Glomerular endothelial cell (primary cell): ENCODE data around the gene WSB1. TPM values are rescaled to one million over a fixed set of nuclear protein-coding genes. Genes with fewer than 3 reads are reported as not detected.
"Not testable (repeated sequence)": the region's sequence is repeated elsewhere in the genome, so short reads cannot be mapped to it uniquely, and the experiment has no call there.

ENCODE experiments used
- DNase-seq: peaks from one replicate; pipeline ENCODE4 v3.0.0-alpha.2; 2011; ENCODE audit warnings: low read depth, low spot score; ENCODE audit errors: extremely low read depth
- total RNA-seq: library from RNA; depleted of rRNA; stranded (reverse); fragments of >200 nt; gene quantifications from 2 replicates; pipeline ENCODE4 v1.2.3, GENCODE V29; 2015

The WSB1 gene
- total RNA-seq, 1 donor from 2014 or later = 235 TPM

DNA sequence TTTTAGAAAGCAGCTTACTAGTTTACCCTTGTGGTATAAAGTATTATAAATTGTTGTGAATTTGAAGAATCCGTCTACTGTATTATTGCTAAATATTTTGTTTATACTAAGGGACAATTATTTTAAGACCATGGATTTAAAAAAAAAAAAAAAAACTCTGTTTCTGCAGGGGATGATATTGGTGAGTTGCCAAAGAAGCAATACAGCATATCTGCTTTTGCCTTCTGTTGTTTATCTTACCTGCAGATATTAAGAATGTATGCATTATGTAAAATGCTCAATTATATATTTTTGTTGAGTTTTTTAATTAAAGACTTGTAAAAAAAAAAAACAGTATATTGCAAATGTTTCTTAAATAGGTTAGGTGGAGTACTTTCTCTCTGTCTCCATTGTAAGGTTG, 19.4 kb downstream of the WSB1 start:
- no peak for DNase-seq

DNA sequence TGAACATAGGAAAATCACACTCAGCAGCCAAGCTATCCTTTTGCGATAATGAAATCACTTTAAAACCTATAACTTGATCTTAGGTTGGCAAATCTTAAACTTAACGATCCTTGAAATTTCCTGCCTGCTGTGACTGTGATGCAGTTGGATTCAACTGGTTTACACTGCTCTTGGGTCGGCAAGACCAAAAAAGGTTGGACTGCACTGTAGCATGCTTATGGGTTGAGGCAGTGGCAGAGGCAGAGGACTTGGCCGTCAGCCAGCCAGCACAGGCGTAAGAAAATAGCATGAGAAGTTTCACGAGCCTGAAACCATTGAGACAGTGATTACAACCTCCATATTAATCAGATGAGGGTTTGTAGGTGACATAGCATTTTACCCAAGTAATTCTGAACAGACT, 21.4 kb downstream of the WSB1 start:
- DNase-seq = no peak

DNA sequence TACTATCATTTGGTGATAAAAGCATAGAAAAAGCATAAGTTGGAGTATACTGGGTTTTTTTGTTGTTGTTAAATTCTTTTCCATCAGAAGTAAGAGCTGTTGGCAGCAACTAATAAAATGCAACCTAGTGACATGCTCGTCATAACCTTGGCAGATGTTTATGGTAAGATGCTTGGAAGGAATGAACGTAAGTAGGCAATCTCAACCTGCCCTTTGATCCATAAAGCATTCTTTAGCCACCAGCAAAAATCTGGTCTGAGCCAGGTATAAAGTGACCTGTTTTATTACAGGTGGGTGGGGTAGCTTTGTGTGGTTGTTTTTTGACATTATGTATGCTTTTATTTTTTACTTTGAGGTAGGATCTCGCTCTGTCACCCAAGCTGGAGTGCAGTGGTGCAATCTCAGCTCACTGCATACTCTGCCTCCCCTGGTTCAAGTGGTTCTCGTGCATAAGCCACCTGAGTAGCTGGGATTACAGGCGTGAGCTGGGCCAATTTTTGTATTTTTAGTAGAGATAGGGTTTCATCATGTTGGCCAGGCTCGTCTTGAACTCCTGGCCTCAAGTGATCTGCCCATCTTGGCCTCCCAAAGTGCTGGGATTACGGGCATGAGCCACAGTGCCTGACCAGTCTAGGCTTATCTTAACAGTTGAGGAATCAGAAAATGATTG, 22.0 kb downstream of the WSB1 start:
- DNase-seq = no peak

DNA sequence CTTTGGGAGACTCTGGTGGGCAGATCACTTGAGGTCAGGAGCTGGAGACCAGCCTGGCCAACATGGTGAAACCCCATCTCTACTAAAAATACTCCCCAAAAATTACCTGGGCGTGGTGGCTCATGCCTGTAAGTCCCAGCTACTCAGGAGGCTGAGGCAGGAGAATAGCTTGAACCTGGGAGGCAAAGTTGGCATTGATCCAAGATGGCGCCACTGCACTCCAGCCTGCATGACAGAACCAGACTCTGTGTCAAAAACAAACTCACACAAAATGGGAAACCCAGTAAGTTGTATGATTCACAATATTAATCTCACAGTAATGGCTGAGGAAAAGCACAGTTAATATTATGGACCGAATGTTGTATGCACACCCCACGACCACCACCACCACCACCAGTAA, 24.3 kb downstream of the WSB1 start:
- DNase-seq = no peak

DNA sequence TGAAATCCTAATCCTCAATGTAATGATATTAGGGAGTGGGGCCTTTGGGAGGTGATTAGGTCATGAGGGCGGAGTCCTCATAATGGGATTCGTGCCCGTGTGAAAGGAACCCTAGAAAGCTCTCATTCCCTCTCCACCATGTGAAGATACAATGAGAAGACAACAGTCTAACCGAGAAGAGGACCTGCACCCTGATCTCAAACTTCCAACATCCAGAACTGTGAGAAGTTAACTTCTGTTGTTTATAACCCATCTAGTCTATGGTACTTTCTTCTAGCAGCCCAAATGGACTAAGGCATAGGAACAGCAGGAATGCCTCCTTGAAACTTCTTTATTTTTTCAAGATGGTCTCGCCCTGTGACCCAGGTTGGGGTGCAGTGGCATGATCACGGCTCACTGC, 24.7 kb downstream of the WSB1 start:
- no peak for DNase-seq

DNA sequence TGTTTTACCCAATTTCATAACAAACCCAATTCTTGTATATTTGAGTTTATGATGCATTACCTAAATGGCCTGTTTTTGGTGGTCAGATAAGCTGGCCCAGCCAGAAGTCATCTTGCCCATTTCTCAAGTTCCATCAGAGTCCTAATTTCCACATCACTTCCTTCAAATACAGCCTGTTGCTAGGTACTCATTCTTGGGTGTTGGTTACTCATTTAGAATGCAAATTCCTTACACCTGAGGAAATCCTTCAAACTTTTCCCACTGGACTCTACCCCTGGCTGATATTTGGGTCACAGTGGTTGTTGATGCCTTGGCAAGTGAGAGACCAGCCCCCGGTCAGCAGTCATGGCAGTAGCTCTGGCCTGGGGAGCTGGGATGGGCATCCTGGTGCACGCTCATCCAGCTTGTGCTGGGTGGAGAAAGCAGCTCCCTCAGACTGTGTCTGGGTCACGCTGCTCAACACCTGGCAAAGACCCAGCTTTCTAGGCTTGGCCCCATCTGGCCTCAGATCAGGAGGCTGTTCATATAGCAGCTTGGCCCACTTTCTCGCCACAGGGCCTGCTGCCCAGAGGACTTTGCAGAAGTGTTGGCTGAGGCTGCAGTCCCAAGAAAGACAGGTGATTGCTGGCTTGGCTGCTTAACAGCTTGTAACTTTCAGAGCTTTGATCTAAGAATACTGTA, 25.8 kb downstream of the WSB1 start:
- no peak for DNase-seq

DNA sequence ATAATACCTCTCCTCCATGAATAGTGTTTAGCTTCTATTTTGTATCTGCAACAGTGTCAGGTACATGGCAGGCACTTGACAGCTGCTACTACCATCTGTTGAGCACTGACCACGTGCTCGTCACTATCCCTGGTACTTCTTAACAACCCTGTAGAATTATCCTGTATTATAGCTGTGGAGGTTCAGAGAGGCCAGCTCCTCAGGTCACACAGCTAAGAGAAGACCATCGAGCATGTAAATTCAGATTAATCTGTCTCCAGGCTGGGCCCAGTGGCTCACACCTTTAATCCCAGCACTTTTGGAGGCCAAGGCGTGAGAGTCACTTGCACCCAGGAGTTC, 26.3 kb downstream of the WSB1 start:
- no peak for DNase-seq

DNA sequence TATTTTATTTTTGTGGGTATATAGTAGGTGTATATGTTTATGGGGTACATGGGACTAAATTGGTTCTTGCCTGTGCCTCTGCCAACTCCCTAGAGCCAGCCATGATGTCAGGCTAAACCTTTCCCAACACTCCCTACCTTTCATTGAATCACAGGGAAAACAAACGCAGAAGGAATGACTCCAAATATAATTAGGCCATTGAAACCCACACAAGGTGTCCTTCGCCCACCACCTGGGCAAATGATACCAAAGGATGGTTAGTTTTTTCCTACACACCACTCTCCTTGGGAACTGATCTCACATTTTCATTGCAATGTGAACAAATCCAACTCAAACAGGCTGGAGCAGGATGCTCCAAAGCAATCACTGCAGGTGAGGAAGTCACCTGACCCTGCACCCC, 27.5 kb downstream of the WSB1 start:
- DNase-seq = no peak

DNA sequence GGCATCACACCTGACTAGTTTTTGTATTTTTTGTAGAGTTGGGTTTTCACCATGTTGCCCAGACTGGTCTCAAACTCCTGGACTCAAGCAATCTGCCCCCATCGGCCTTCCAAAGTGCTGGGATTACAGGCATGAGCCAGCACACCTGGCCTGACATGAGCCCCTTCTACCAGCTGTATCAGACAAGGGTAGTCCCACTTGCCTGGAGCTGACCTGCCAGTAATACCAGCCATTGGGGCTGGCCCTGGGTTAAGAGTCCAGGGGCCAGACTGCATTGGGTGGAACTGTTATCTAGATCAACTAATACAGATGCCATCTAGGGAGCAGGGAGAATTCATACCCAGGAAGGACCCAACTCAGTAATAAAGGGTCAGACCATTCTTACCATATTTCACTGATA, 28.1 kb downstream of the WSB1 start:
- no peak for DNase-seq

DNA sequence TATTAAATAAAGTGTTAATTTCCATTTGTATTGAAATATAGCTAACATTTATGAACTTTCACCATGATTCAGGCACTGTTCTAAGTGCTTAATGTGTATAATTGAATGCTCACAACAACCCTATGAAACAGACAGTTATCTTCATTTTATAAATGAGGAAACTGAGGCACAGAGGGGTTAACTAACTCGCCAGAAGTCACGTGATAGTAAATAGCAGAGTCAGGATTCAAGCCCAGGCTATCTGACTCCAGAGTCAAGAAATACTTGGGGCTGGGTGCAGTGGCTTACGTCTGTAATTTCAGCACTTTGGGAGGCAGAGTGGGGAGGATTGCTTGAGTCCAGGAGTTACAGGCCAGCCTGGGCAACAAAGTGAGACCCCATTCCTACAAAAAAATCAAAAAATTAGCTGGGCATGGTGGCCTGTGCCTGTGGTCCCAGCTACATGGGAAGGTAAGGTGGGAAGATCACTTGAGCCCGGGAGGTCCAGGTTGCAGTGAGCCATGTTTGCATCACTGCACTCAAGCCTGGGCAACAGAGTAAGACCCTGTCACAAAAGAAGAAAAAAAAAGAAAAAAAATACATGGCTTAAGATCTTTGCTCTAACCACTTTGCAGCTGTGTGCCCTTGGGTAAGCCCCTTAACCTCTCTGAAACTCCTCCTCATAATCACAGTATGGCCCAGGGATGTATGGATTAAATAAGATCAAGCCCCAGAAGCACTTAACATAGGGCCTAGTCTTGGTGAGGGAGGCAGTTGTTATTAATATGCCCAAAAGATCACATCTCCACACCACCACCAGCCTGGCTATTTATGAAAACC, 29.0 kb downstream of the WSB1 start:
- no peak for DNase-seq

DNA sequence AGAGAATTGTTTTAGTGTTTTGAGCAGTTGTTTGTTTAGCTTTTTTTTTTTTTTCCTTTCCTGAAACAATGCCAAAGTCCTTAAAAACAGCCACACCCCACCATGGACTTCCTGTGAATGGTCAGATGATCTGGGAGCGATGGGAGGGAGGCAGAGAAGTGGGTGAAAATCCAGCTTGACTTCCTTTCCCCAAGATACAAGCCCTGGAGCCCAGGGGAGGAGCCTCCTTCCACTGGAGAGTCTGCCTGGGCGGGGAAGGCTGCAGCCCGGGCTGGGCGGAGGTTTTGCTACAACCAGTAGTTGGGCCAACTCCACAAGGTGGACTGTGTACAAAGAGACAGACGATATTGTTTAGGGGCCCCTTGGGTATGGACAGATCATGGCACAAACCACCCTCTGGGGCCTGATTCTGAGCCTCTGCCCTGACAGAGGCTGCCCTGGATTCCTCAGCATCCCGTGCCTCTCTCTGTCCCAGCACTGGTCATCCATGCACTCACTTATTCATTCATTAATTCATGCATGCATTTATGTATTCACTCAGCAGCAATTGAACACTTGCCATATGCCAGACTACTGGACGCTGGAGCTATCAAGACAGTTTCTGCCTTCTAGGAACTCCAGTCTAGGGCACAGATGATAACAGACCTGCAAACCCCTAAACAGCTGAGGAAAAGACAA, 29.8 kb downstream of the WSB1 start:
- no peak for DNase-seq

DNA sequence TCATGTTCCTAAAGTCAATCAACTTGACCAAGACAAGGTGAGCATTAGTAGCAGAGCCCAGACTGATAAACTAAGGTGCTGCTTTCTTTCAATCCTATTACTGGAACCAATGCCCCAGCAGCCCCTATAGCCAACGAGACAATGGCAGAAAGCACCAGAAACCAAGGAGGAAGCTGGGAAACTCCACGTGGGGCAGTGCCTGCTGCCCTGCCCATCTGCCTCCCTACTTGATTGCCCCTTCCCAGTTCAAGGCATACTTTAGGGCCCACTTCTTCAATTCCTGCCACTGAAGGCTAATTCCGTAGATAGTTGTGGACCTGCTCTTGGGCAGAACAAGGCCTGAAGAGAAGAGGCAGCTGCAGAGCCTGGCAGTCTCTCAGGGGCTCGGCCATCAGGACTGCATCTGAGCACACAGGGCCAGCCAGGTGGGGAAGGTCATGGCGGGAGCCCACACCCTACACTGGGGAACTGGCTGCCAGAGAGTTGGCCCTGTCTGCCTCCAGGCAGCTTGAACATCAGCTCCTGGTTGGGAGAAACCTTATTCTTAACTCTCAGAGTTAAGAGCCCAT, 30.9 kb downstream of the WSB1 start:
- DNase-seq = no peak

DNA sequence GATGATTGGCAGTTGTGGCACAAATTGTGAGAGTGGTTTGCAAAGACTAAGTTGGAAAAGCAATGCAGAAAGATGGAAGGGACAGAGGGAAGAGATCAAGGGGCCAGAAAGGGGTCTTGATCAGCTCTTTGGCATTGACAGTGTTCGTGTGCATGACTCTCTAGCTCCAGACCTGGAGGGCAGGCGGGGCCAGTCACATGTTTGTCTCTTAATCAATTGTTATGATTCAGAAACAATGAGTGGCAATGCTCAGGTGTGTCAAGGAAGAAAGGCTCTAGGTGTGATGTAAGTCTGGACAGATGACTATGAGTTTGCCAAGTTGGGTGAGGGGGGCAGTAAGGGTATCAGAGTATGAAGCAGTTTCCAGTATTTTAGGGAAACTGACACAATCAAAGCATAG, 32.1 kb downstream of the WSB1 start:
- no peak for DNase-seq

DNA sequence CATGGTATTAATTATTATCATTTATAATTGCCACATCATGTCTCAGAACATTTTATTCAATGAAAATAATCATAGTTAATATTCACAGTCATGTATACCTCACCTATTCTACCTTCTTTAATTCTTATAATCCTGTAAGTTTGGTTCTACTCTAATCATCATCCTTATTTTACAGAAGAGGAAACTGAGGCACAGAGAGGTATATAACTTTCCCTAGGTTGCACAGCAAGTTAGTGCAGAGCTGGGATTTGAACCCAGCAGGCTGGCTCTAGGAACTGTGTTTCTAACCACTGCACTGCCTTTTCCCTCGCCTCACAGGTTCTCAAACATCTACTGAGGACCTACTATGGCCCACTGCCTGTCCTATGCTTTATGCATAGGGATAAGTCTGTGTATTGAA, 32.7 kb downstream of the WSB1 start:
- DNase-seq = no peak

DNA sequence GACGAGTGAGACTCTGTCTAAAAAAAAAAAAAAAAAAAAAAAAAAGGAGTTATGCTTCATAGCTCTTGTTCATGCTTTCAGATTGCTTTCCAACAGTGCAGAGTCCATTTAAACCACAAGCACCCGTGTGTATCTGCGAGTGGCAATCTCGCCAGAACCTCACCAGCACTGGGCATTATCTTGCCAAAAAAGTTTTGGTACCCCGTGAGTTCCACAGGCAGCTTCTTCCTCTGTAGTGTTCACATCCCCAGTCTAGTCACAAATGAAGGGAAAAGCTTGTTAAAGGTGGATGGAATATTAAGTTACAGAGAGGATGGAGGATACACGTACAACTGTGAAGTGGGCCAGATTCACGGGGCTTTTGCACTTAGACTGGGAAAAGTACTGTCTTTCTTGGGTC, 33.5 kb downstream of the WSB1 start:
- DNase-seq = no peak

DNA sequence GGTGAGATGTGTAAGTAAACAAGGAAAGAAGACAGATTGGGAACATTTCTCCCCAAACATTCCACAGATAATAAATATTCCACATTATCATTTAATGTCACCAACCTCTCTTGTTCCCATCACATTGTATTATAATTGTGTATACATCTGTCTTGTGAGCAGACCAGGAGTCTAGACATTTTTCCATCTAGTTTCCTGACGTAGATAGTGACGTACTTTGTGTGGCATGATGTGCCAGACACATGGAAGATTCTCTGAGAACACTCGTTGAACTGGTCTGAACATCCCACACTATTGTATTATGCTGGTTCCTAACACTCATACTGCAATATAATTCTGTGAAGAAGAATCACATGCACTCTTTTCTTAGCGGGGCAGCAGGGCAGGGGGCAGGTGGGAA, 34.0 kb downstream of the WSB1 start:
- DNase-seq = no peak

DNA sequence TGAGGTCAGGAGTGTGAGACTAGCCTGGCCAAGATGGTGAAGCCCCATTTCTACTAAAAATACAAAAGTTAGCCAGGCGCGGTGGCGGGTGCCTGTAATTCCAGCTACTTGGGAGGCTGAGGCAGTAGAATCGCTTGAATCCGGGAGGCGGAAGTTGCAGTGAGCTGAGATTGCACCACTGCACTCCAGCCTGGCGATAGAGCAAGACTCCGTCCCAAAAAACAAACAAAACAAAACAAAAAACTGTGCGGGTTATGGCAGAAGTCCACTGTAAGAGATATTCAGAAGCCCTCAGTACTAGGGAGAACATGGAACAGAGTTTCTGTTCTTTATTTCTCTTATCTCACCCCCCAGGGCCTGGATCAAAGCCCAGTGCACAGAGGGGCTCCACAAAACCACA, 34.8 kb downstream of the WSB1 start:
- DNase-seq = not testable (repeated sequence)

DNA sequence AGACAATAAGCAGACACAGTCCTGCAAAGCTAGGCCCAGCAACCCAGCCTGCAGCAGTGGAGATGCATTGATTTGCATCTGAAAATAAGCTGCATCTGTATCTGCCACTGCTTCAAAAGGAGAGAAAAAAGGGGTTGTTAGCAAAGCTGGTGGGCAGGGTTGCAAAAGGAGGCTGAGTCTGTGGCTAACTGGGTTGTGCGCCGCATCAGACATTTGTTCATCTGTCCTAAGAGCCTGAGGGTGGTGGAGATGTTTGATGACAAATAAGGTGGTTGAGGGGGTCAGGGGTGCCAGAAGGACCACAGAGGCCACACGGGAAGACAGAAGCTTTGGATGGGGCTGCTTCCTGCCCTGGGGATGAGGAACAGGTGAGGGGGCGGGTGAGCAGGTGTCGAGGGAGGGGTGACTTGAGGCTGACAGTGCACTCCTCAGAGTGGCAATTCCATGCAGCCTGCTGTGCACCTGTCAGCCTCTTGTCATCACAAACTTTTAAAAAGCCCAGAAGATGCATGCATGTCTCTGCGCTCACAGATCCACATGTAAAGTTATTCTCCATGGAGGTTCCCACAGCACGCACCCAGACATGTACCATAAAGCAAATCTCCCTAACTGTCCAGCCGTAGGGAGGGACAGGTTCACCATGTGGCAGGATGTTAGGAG, 35.4 kb downstream of the WSB1 start:
- DNase-seq = no peak

DNA sequence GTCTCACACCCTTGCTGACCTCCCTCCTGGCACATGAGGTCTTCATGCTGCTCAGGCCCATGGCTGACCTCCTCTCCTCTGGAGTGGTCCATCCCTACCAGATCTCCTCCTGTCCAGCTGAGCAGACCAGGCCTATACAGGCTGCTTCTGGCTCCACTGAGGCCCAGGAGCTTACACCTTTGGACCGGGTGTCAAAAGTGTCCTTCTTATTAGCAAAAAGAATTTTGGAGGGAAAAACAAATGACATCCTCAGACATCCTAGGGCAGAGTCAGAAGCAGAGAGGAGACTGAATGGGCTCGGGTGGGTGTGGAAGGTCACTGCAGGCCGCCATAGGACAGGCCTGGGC, 38.1 kb downstream of the WSB1 start:
- DNase-seq = no peak

DNA sequence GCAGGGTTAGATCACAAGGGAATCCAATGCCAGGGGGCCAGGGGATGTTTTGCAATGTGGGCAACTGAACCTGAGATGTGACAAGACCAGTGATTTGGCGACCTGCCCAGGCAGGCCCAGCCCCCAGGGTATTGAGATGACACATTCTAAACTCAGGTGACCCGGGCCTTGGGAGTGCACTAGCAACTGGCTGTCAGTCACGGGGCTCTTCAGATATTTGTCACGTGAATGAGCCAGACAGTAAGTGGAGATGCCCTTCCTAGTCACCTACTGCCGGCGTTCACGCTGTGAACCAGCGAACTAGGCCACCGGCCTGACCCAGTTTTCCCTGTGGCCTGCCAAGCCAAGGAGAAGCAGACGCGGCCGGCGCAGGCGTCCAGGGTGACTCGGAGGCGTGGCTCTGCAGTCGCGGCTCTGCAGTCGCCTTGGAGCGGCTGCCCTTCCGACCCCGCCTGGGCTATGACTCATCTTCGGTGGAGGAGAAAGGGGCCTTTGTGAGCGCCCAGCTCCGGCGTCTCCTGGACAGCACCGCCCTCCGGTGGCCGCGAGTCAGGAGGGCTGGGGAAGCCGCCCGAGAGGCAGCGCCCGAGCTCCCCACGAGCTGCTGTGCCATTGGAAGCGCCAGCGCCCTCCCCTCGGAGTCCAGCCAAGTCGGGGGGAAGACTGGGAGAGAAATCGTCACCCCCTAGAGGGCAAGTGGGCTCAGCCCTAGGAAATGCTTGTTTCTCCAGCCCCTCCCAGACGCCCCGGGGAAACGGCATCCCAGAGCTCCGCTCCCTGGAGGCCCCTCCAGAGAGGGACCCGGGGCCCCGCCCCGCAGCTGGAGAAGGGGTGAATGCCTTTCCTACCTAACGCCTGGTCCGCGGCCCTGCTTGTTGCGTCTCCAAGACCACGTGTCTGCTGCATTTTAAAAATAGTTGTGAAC, 38.8 kb downstream of the WSB1 start:
- no peak for DNase-seq
